ENCODE measurements around the gene ATP7B.
"Not testable (repeated sequence)": the region's sequence is repeated elsewhere in the genome, so short reads cannot be mapped to it uniquely, and the experiment has no call there.

Gene ATP7B

DNA sequence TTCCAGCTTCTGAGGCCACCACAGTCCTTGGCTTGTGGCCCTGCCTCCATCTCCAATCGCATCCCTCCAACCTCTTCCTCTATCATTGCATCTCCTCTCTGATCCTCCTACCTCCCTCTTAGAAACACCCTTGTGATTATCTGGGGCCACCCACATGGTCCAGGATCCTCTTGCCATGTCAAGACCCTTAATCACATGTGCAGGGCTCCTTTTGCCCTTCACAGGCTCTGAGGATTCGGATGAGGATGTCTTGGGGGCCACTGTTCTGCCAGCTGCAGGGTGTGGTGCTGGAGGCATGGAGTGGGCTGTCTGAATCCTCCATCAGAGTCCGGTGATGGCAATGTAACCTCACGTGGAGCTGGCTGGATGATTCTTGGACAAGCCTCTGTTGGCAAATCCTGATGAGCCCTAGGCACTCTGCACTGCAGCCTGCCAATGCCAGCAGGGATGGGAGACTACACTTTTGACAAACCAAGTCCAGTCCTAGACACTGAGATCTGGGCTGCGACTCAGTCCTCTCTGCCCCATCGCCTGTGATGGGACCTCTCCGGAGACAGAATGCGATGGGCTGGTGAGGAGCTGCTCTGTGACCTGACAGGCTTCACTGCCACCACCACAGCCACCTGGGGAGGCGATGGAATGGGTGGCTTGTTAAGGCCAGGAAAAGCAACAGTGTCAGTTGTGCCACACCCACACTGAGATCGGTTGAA lies 88.3 kb downstream of the ATP7B start:
- no peak for DNase-seq (ENCODE audit: low read depth)

DNA sequence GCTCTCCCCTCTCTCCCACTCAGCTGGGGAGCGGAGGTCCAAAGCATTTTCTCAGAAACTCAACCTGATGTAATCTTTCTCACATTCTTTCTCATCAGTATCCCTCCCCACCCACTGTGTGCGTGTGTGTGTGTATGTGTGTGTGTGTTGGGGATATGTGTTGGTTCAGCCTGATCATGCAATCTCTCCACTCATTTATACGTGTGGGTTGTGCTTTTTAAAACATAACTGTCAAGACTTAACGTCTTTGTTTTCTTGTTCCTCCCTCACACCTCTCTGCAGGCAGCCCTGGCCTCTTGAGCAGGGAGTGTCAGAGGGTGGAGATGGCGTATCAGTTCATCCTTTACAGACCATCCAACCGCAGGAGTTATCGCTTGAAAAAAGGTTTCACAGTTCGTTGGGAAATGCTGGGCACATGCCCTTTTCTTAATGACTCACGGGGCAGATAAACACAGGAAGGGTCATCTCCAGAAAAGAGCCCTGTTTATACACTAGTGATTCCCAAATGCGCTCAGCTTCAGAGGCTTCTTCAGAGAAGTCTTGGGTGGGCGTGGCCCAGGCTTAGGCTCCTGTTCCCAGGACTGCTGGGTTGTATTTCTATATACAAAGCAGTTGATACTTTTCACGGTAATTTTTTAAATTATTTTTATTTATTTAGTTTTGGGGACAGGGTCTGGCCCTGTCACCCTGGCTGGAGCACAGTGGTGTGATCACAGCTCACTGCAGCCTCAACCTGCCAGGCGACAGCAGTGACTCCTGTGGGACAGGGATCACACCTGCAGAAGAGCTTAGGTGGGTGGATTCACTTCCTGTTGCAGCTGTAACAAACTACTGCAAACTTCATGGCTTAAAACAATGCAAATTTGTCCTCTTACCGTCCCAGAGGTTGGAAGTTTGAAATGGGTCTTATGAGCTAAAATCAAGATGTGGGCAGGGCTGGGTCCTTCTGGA lies 89.2 kb downstream of the ATP7B start:
- DNase-seq (ENCODE audit: low read depth) = no peak

GRCh38 chr13:51920786-51921185 lies 90.5 kb downstream of the ATP7B start:
- no peak for DNase-seq (ENCODE audit: low read depth)

- no peak for DNase-seq (ENCODE audit: low read depth)
Measured at GRCh38 chr13:51920267-51920666, 91.0 kb downstream of the ATP7B start.

- no peak for DNase-seq (ENCODE audit: low read depth)
Measured at GRCh38 chr13:51919531-51919930, 91.7 kb downstream of the ATP7B start.

GRCh38 chr13:51916962-51917361 lies 94.3 kb downstream of the ATP7B start:
- DNase-seq (ENCODE audit: low read depth) = no peak

- no peak for DNase-seq (ENCODE audit: low read depth)
Measured at GRCh38 chr13:51916051-51916818, 95.0 kb downstream of the ATP7B start.

GRCh38 chr13:51914137-51914493 lies 97.1 kb downstream of the ATP7B start:
- no peak for DNase-seq (ENCODE audit: low read depth)

- no peak for DNase-seq (ENCODE audit: low read depth)
Measured at GRCh38 chr13:51913421-51914136, 97.7 kb downstream of the ATP7B start.

GRCh38 chr13:51912511-51913225 lies 98.6 kb downstream of the ATP7B start:
- DNase-seq (ENCODE audit: low read depth) = no peak

DNA sequence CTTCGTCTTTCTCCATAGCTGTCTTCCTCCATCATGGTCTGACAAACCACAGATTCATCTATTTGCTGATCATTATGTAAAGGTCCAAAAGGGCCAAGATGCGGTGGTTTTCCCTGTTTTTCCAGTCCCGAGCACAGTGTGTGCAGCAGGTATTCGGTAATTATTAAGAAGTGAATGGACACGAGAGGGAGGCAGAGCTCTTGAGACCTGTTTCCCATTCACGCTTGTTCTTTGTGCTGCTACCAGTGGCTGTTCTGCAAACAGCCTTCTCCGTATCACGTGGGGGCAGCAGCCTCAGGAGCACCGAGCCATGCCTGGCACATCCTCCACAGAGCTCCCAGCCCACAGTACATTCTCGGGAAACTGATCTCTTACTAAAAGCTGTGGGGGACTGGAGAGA lies 99.2 kb downstream of the ATP7B start:
- DNase-seq (ENCODE audit: low read depth) = no peak

DNA sequence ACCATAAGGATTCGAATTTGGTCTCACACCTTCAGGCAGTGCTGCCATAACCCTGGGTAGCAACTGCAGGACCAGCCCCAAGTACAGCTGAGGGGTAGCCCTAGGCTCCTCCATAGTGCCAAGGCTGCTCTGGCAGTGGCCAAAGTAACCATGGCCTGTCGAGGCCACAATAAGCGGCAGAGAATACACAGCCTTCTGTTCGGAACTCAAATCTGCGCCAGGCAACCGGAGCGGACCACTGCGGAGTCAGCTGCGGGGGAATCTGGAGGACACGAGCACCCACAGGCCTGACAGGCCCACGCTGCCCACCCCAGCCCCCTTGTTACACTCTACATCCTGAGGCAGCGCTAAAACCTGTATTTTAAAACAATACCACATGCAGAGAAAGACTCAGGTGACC lies 100.7 kb downstream of the ATP7B start:
- DNase-seq (ENCODE audit: low read depth) = no peak

DNA sequence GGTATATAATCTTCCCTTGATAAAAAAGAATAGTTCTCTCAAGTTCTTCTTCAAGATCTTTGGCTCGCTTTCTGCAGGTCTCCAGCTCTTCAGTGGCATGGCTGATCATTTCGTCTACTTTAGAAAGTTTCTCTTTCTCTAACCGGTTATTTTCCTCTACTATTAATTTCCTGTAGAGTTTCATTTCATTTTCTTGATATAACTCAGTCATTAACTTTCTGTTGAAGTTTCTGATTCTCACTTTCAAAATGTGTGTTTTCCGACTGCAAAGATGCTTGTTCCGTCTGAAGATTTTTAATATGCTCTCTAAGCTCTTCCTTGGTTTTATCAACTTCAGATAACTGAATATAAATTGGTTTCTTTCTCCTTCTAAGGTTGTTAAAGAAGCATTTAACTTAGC lies 102.0 kb downstream of the ATP7B start:
- DNase-seq (ENCODE audit: low read depth) = not testable (repeated sequence)

DNA sequence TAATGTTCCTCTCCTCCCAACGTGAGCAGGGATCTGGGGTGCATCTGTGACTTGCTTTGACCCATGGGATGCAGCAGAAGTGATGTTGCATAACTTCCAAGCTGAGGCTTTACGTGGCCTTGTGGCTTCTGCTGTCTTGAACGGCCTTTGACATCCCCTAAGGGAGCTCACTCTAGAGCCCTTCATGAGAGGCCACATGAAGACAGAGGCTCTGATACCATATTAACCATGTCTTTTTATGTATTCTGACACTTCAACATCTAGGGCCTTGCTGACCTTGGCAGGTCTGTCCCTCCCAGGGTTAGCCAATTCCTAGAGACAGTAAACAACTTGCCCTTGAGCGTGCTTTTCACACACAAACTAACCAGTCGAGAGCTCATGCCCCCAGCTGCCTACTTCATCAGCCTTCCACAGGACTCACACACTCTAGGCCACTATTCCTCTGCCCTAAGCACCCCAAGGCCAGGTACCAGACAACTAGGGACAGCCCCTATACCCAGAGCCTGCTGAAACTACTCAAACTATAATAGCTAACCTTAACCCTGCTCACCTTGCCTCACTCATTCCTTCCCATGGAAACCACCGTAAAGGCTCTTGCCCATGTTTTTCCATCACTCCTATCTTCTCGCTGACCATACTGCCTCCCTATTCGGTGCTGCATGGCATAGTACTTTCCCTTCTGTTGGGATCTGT lies 104.1 kb downstream of the ATP7B start:
- no peak for DNase-seq (ENCODE audit: low read depth)

DNA sequence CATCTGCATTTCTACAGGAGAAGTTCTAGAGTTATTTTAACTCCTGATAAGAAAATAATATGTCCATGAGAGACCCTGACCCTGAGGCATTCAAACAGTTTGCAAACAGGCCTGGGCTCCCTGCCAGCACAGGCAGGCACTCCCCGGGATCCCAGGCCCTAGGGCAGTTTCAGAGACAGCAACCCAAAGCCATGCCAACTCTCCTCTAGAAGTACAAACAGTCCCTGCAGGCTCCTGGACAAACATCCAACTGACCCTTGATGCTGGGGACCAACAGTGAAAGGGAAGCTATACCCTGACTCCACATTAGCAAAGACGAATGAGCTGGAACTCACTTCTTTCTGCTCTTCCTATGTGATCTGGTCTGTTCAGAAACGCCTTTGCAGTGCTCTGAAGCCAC lies 104.7 kb downstream of the ATP7B start:
- no peak for DNase-seq (ENCODE audit: low read depth)

GRCh38 chr13:51905787-51906186 lies 105.5 kb downstream of the ATP7B start:
- DNase-seq (ENCODE audit: low read depth) = no peak

DNA sequence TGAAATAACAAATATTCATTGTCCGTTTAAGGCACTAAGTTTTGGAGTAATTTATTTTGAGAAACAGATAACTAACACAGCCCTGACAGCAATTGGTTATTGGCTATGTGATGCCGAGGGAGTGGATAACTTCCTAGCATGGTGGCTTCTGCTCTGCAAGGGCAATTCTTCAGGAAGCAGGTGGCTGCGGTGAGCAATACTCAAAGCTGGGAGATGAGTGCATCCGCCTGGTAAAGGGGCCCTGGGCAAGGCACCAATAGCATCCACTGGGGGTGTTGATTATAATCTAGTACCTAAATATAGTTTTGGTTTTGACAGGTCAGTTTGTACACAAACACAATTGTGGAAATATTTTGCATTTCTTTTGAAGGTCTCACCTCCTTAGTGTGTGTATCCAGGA lies 108.5 kb downstream of the ATP7B start:
- DNase-seq (ENCODE audit: low read depth) = no peak

DNA sequence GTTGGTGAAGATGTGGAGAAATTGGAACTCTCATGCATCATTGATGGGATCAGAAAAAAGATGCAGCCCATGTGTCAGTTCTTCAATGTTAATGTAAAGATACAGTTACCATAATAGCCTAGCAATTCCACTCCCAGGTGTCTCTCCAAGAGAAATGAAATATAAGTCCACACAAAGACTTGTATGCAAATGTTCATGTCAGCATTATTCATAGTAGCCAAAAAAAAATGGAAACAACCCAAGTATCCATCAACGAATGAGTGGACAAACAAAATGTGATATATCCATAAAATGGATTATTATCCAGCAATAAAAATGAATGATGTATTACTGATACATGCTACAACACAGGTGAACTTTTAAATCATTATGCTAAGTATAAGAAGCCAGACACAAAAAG lies 110.8 kb downstream of the ATP7B start:
- DNase-seq (ENCODE audit: low read depth) = no peak

DNA sequence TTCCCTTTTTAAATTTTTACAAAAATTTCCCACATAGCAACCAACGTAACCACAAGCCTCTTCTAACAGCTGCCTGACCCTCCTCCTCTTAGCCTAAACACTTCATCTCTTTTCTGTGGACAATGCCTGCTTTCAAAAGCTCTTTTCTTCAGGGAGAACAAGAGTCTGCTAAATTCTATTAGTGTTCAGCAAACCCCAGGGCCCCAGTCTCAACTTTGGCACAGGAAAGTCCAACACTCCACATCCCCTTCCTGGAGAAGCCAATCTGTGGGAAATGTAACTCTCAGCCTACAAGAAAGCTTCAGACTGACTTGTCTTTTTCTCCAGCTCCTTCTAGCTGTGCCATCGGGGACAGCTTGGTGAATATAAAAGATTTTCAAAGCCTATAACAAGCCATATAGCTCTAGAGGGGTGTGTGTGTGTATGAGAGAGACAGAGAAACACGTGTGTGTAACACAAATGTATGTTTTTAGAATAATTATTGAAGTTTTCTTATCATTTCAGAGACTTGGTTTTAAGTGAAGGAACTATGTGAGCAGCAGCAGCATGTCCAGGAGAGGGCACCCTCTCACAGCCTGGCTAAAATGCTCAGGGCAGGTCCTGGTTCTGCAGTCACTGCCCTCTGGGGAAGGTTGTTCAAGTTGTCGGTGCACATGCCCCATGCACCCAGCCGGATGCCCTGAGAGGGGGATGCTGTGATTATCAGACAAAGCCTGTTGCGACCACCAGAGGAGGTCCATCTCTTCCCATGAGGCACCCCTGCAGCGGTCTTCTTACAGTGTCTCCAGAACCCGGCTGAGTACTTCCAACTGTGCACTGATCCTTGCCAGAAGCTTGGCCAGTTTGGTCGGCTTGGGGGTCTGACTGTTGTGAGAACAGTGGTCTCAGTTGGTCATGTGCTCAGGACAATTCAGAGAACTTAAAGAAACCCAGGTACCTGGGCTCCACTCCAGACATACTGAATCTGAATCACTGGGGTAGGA lies 115.1 kb downstream of the ATP7B start:
- peak; percentile 20 for DNase-seq (ENCODE audit: low read depth)

Data from stromal cell of bone marrow (primary cell).